Measurements from ENCODE around the gene PLEKHB2.
A peak's percentile ranks its signal among the peaks of the same experiment; 100 is the strongest.
"Not testable (repeated sequence)": the region's sequence is repeated elsewhere in the genome, so short reads cannot be mapped to it uniquely, and the experiment has no call there.

Gene PLEKHB2

GRCh38 chr2:131151398-131151797, 46.3 kb downstream of the PLEKHB2 start:
- DNase-seq (ENCODE audit: insufficient read length, low spot score) (no peak), FAIRE-seq (no peak)
- TF ChIP-seq POLR2AphosphoS5 (IDR thresholded peaks at IDR 0.05; ENCODE audit: low read depth, low read length) (no peak), TAF1 (IDR thresholded peaks at IDR 0.05; ENCODE audit: low read depth, low read length) (no peak), POLR2A (IDR thresholded peaks at IDR 0.05; ENCODE audit: low read depth, low read length) (no peak), PAX5 (IDR thresholded peaks at IDR 0.05; ENCODE audit: insufficient read depth, low read length, severe bottlenecking) (no peak), POU2F2 (IDR thresholded peaks at IDR 0.05; ENCODE audit: low read depth, low read length) (no peak), SPI1 (IDR thresholded peaks at IDR 0.05; ENCODE audit: low read depth, low read length) (no peak)

- TF ChIP-seq TAF1 (IDR thresholded peaks at IDR 0.05; ENCODE audit: low read depth, low read length) (no peak), POU2F2 (IDR thresholded peaks at IDR 0.05; ENCODE audit: low read depth, low read length) (no peak), PAX5 (IDR thresholded peaks at IDR 0.05; ENCODE audit: insufficient read depth, low read length, severe bottlenecking) (no peak), POLR2A (IDR thresholded peaks at IDR 0.05; ENCODE audit: low read depth, low read length) (no peak), SPI1 (IDR thresholded peaks at IDR 0.05; ENCODE audit: low read depth, low read length) (no peak), POLR2AphosphoS5 (IDR thresholded peaks at IDR 0.05; ENCODE audit: low read depth, low read length) (no peak)
- FAIRE-seq, result no peak
- DNase-seq (ENCODE audit: insufficient read length, low spot score), result no peak
Measured at GRCh38 chr2:131152074-131152473, 46.9 kb downstream of the PLEKHB2 start.

- DNase-seq (ENCODE audit: insufficient read length, low spot score), result no peak
- no peak for FAIRE-seq
- TF ChIP-seq TAF1 (IDR thresholded peaks at IDR 0.05; ENCODE audit: low read depth, low read length) (no peak), POU2F2 (IDR thresholded peaks at IDR 0.05; ENCODE audit: low read depth, low read length) (no peak), POLR2AphosphoS5 (IDR thresholded peaks at IDR 0.05; ENCODE audit: low read depth, low read length) (no peak), PAX5 (IDR thresholded peaks at IDR 0.05; ENCODE audit: insufficient read depth, low read length, severe bottlenecking) (no peak), SPI1 (IDR thresholded peaks at IDR 0.05; ENCODE audit: low read depth, low read length) (no peak), POLR2A (IDR thresholded peaks at IDR 0.05; ENCODE audit: low read depth, low read length) (no peak)
Measured at GRCh38 chr2:131153529-131153928, 48.4 kb downstream of the PLEKHB2 start.

GRCh38 chr2:131154071-131154531, 49.0 kb downstream of the PLEKHB2 start:
- peak; percentile 82 for DNase-seq (ENCODE audit: insufficient read length, low spot score)
- peak; percentile 94 for FAIRE-seq
- TF ChIP-seq SPI1 (IDR thresholded peaks at IDR 0.05; ENCODE audit: low read depth, low read length) (peak; percentile 86), POLR2A (IDR thresholded peaks at IDR 0.05; ENCODE audit: low read depth, low read length) (no peak), POU2F2 (IDR thresholded peaks at IDR 0.05; ENCODE audit: low read depth, low read length) (no peak), PAX5 (IDR thresholded peaks at IDR 0.05; ENCODE audit: insufficient read depth, low read length, severe bottlenecking) (no peak), TAF1 (IDR thresholded peaks at IDR 0.05; ENCODE audit: low read depth, low read length) (no peak)

- DNase-seq (ENCODE audit: insufficient read length, low spot score) (no peak), FAIRE-seq (no peak)
- no peak for TF ChIP-seq POLR2A (IDR thresholded peaks at IDR 0.05; ENCODE audit: low read depth, low read length)
- TF ChIP-seq SPI1 (IDR thresholded peaks at IDR 0.05; ENCODE audit: low read depth, low read length), result no peak
- TF ChIP-seq POLR2AphosphoS5 (IDR thresholded peaks at IDR 0.05; ENCODE audit: low read depth, low read length), result no peak
Measured at GRCh38 chr2:131154647-131155046, 49.5 kb downstream of the PLEKHB2 start.

GRCh38 chr2:131155208-131155855, 50.2 kb downstream of the PLEKHB2 start:
- DNase-seq (ENCODE audit: insufficient read length, low spot score) (no peak), FAIRE-seq (no peak)
- TF ChIP-seq POLR2A (IDR thresholded peaks at IDR 0.05; ENCODE audit: low read depth, low read length) (no peak), POLR2AphosphoS5 (IDR thresholded peaks at IDR 0.05; ENCODE audit: low read depth, low read length) (no peak), TAF1 (IDR thresholded peaks at IDR 0.05; ENCODE audit: low read depth, low read length) (no peak), POU2F2 (IDR thresholded peaks at IDR 0.05; ENCODE audit: low read depth, low read length) (no peak), SPI1 (IDR thresholded peaks at IDR 0.05; ENCODE audit: low read depth, low read length) (no peak), PAX5 (IDR thresholded peaks at IDR 0.05; ENCODE audit: insufficient read depth, low read length, severe bottlenecking) (no peak)

- FAIRE-seq, result no peak
- TF ChIP-seq POU2F2 (IDR thresholded peaks at IDR 0.05; ENCODE audit: low read depth, low read length) (no peak), SPI1 (IDR thresholded peaks at IDR 0.05; ENCODE audit: low read depth, low read length) (no peak), TAF1 (IDR thresholded peaks at IDR 0.05; ENCODE audit: low read depth, low read length) (no peak), POLR2A (IDR thresholded peaks at IDR 0.05; ENCODE audit: low read depth, low read length) (no peak), POLR2AphosphoS5 (IDR thresholded peaks at IDR 0.05; ENCODE audit: low read depth, low read length) (no peak), PAX5 (IDR thresholded peaks at IDR 0.05; ENCODE audit: insufficient read depth, low read length, severe bottlenecking) (no peak)
- peak; percentile 46 for DNase-seq (ENCODE audit: insufficient read length, low spot score)
Measured at GRCh38 chr2:131156452-131157149, 51.5 kb downstream of the PLEKHB2 start.

GRCh38 chr2:131165562-131165961, 60.4 kb downstream of the PLEKHB2 start:
- DNase-seq (ENCODE audit: insufficient read length, low spot score); FAIRE-seq: not testable (repeated sequence)

- DNase-seq (ENCODE audit: insufficient read length, low spot score), result no peak
- FAIRE-seq, result no peak
- TF ChIP-seq SPI1 (IDR thresholded peaks at IDR 0.05; ENCODE audit: low read depth, low read length) (no peak), TAF1 (IDR thresholded peaks at IDR 0.05; ENCODE audit: low read depth, low read length) (no peak), POLR2AphosphoS5 (IDR thresholded peaks at IDR 0.05; ENCODE audit: low read depth, low read length) (no peak), POU2F2 (IDR thresholded peaks at IDR 0.05; ENCODE audit: low read depth, low read length) (no peak)
Measured at GRCh38 chr2:131168538-131168937, 63.4 kb downstream of the PLEKHB2 start.

GRCh38 chr2:131178050-131178449, 72.9 kb downstream of the PLEKHB2 start:
- not testable (repeated sequence) for DNase-seq (ENCODE audit: insufficient read length, low spot score); FAIRE-seq

- not testable (repeated sequence) for DNase-seq (ENCODE audit: insufficient read length, low spot score)
Measured at GRCh38 chr2:131178721-131179418, 73.7 kb downstream of the PLEKHB2 start.

GRCh38 chr2:131181451-131181850, 76.3 kb downstream of the PLEKHB2 start:
- FAIRE-seq, result not testable (repeated sequence)

More at GRCh38 chr2:131178721-131179418, 73.7 kb downstream of the PLEKHB2 start:
- FAIRE-seq, result not testable (repeated sequence)

GRCh38 chr2:131193421-131193820, 88.3 kb downstream of the PLEKHB2 start:
- not testable (repeated sequence) for DNase-seq (ENCODE audit: insufficient read length, low spot score); FAIRE-seq

More at GRCh38 chr2:131181451-131181850, 76.3 kb downstream of the PLEKHB2 start:
- DNase-seq (ENCODE audit: insufficient read length, low spot score), result not testable (repeated sequence)

GRCh38 chr2:131196186-131196585, 91.0 kb downstream of the PLEKHB2 start:
- not testable (repeated sequence) for DNase-seq (ENCODE audit: insufficient read length, low spot score); FAIRE-seq
